ENCODE data around the gene C14orf180.
"Not testable (repeated sequence)": the region's sequence is repeated elsewhere in the genome, so short reads cannot be mapped to it uniquely, and the experiment has no call there.

C14orf180 gene

GRCh38 chr14:104578321-104578720, 1.2 kb upstream of the C14orf180 start:
- no peaks in the 10 kb centered on the region for H3K36me3 ChIP-seq (ENCODE audit: low read length)
- H3K9me2 ChIP-seq (replicated peaks; ENCODE audit: insufficient read depth, low read length), result no peaks in the 10 kb centered on the region
- H3K79me2 ChIP-seq (ENCODE audit: insufficient read depth, low read length), result no peaks in the 10 kb centered on the region
- H3K27ac ChIP-seq (ENCODE audit: low read depth, low read length), result no peak overlapping the region
- no peak overlapping the region for H2AFZ ChIP-seq (ENCODE audit: low read depth, low read length, severe bottlenecking)
- H3K4me2 ChIP-seq (ENCODE audit: low read depth, low read length, poor library complexity, severe bottlenecking), result no peak overlapping the region
- no peak for TF ChIP-seq CTCF (IDR thresholded peaks at IDR 0.05; ENCODE audit: insufficient read depth, low read length, poor library complexity, severe bottlenecking)
- no peak for TF ChIP-seq EZH2phosphoT487 (conservative IDR thresholded peaks at IDR 0.05; ENCODE audit: low read length)
- H3K27me3 ChIP-seq (ENCODE audit: low read length), result no peaks in the 10 kb centered on the region
- H3K4me3 ChIP-seq (ENCODE audit: insufficient read depth, low read length, poor library complexity, severe bottlenecking), result no peak overlapping the region
- H3F3A ChIP-seq (ENCODE audit: insufficient read depth), result no peaks in the 10 kb centered on the region
- H3K9me3 ChIP-seq (ENCODE audit: insufficient read depth, low read length), result no peaks in the 10 kb centered on the region
- no peak overlapping the region for H3K9ac ChIP-seq (ENCODE audit: low read length)
- no peaks in the 10 kb centered on the region for H4K20me1 ChIP-seq (ENCODE audit: low read depth, low read length)

- H3K9ac ChIP-seq (ENCODE audit: low read length); H3K27ac ChIP-seq (ENCODE audit: low read depth, low read length); H3K9me3 ChIP-seq (ENCODE audit: insufficient read depth, low read length); H3K27me3 ChIP-seq (ENCODE audit: low read length); H4K20me1 ChIP-seq (ENCODE audit: low read depth, low read length); H2AFZ ChIP-seq (ENCODE audit: low read depth, low read length, severe bottlenecking); H3F3A ChIP-seq (ENCODE audit: insufficient read depth); H3K36me3 ChIP-seq (ENCODE audit: low read length); H3K4me2 ChIP-seq (ENCODE audit: low read depth, low read length, poor library complexity, severe bottlenecking); H3K9me2 ChIP-seq (replicated peaks; ENCODE audit: insufficient read depth, low read length); H3K4me3 ChIP-seq (ENCODE audit: insufficient read depth, low read length, poor library complexity, severe bottlenecking); H3K79me2 ChIP-seq (ENCODE audit: insufficient read depth, low read length): not testable (repeated sequence)
Measured at GRCh38 chr14:104579939-104580338, 375 bp downstream of the C14orf180 start.

GRCh38 chr14:104580961-104581360, 1.4 kb downstream of the C14orf180 start:
- Histone ChIP-seq H3K4me2 (ENCODE audit: low read depth, low read length, poor library complexity, severe bottlenecking) (no peak overlapping the region), H3K9ac (ENCODE audit: low read length) (no peak overlapping the region), H4K20me1 (ENCODE audit: low read depth, low read length) (no peaks in the 10 kb centered on the region), H3K27me3 (ENCODE audit: low read length) (no peaks in the 10 kb centered on the region), H3K4me3 (ENCODE audit: insufficient read depth, low read length, poor library complexity, severe bottlenecking) (no peak overlapping the region), H2AFZ (ENCODE audit: low read depth, low read length, severe bottlenecking) (no peak overlapping the region), H3K36me3 (ENCODE audit: low read length) (no peaks in the 10 kb centered on the region), H3K79me2 (ENCODE audit: insufficient read depth, low read length) (no peaks in the 10 kb centered on the region), H3K27ac (ENCODE audit: low read depth, low read length) (no peak overlapping the region), H3K9me2 (replicated peaks; ENCODE audit: insufficient read depth, low read length) (no peaks in the 10 kb centered on the region), H3F3A (ENCODE audit: insufficient read depth) (no peaks in the 10 kb centered on the region), H3K9me3 (ENCODE audit: insufficient read depth, low read length) (no peaks in the 10 kb centered on the region)
- TF ChIP-seq EZH2phosphoT487 (conservative IDR thresholded peaks at IDR 0.05; ENCODE audit: low read length), result no peak
- no peak for TF ChIP-seq CTCF (IDR thresholded peaks at IDR 0.05; ENCODE audit: insufficient read depth, low read length, poor library complexity, severe bottlenecking)

- H3K79me2 ChIP-seq (ENCODE audit: insufficient read depth, low read length), result no peaks in the 10 kb centered on the region
- H3K9me2 ChIP-seq (replicated peaks; ENCODE audit: insufficient read depth, low read length), result no peaks in the 10 kb centered on the region
- H4K20me1 ChIP-seq (ENCODE audit: low read depth, low read length), result no peaks in the 10 kb centered on the region
- no peaks in the 10 kb centered on the region for H3K36me3 ChIP-seq (ENCODE audit: low read length)
- no peaks in the 10 kb centered on the region for H3F3A ChIP-seq (ENCODE audit: insufficient read depth)
- H3K4me2 ChIP-seq (ENCODE audit: low read depth, low read length, poor library complexity, severe bottlenecking), result no peak overlapping the region
- H2AFZ ChIP-seq (ENCODE audit: low read depth, low read length, severe bottlenecking), result no peak overlapping the region
- H3K27ac ChIP-seq (ENCODE audit: low read depth, low read length), result no peak overlapping the region
- no peak overlapping the region for H3K4me3 ChIP-seq (ENCODE audit: insufficient read depth, low read length, poor library complexity, severe bottlenecking)
- H3K9me3 ChIP-seq (ENCODE audit: insufficient read depth, low read length), result no peaks in the 10 kb centered on the region
- no peaks in the 10 kb centered on the region for H3K27me3 ChIP-seq (ENCODE audit: low read length)
- H3K9ac ChIP-seq (ENCODE audit: low read length), result no peak overlapping the region
- no peak for TF ChIP-seq EZH2phosphoT487 (conservative IDR thresholded peaks at IDR 0.05; ENCODE audit: low read length)
- TF ChIP-seq CTCF (IDR thresholded peaks at IDR 0.05; ENCODE audit: insufficient read depth, low read length, poor library complexity, severe bottlenecking), result no peak
Measured at GRCh38 chr14:104581521-104581920, 2.0 kb downstream of the C14orf180 start.

Measured in SU-DHL-6 (cell line).